ENCODE measurements around the gene CEP85L.
A peak's percentile ranks its signal among the peaks of the same experiment; 100 is the strongest.

Gene CEP85L

GRCh38 chr6:118574051-118574865 is 77.1 kb downstream of the CEP85L start:
- no peak for DNase-seq

- no peak for DNase-seq
Observed at GRCh38 chr6:118571121-118571520, 80.3 kb downstream of the CEP85L start.

- DNase-seq, result no peak
Observed at GRCh38 chr6:118569498-118569897, 81.9 kb downstream of the CEP85L start.

GRCh38 chr6:118567974-118568373 is 83.4 kb downstream of the CEP85L start:
- DNase-seq, result no peak

- DNase-seq, result peak; percentile 39
Observed at GRCh38 chr6:118565311-118565960, 86.0 kb downstream of the CEP85L start.

GRCh38 chr6:118562959-118563358 is 88.4 kb downstream of the CEP85L start:
- DNase-seq, result no peak

GRCh38 chr6:118562248-118562647 is 89.1 kb downstream of the CEP85L start:
- DNase-seq, result no peak

- DNase-seq, result no peak
Observed at GRCh38 chr6:118559659-118560058, 91.7 kb downstream of the CEP85L start.

- DNase-seq, result peak; percentile 61
Observed at GRCh38 chr6:118558464-118559217, 92.8 kb downstream of the CEP85L start.

- DNase-seq, result no peak
Observed at GRCh38 chr6:118554698-118555097, 96.7 kb downstream of the CEP85L start.

- no peak for DNase-seq
Observed at GRCh38 chr6:118553132-118553531, 98.3 kb downstream of the CEP85L start.

GRCh38 chr6:118551063-118552053 is 100.0 kb downstream of the CEP85L start:
- peak; percentile 43 for DNase-seq

GRCh38 chr6:118548613-118549012 is 102.8 kb downstream of the CEP85L start:
- DNase-seq, result no peak

- no peak for DNase-seq
Observed at GRCh38 chr6:118548136-118548535, 103.3 kb downstream of the CEP85L start, which contains the start of gene PLN. Gene PLN, plus strand, starts transcription at chr6:118548296. Its CDS starts 10,626 bp downstream, at chr6:118558922.

GRCh38 chr6:118546880-118547218 is 104.5 kb downstream of the CEP85L start:
- DNase-seq, result no peak

- DNase-seq, result peak; percentile 10
Observed at GRCh38 chr6:118546164-118546879, 105.1 kb downstream of the CEP85L start.

GRCh38 chr6:118544105-118544504 is 107.3 kb downstream of the CEP85L start:
- DNase-seq, result no peak

GRCh38 chr6:118542184-118542952 is 109.0 kb downstream of the CEP85L start:
- DNase-seq, result no peak

GRCh38 chr6:118537574-118537973 is 113.8 kb downstream of the CEP85L start:
- no peak for DNase-seq

GRCh38 chr6:118536478-118536877 is 114.9 kb downstream of the CEP85L start:
- no peak for DNase-seq

All from activated CD4-positive, alpha-beta T cell treated with anti-CD3 and anti-CD28 coated beads, Interleukin-2, amount 50 U/mL, for 16 hours (primary cell).